ENCODE data around the gene PRAMEF12. TPM values are rescaled to one million over a fixed set of nuclear protein-coding genes. Genes with fewer than 3 reads are reported as not detected.
"Not testable (repeated sequence)": the region's sequence is repeated elsewhere in the genome, so short reads cannot be mapped to it uniquely, and the experiment has no call there.

The PRAMEF12 gene
- total RNA-seq, 1 donor from 2014 or later: not detected

DNA sequence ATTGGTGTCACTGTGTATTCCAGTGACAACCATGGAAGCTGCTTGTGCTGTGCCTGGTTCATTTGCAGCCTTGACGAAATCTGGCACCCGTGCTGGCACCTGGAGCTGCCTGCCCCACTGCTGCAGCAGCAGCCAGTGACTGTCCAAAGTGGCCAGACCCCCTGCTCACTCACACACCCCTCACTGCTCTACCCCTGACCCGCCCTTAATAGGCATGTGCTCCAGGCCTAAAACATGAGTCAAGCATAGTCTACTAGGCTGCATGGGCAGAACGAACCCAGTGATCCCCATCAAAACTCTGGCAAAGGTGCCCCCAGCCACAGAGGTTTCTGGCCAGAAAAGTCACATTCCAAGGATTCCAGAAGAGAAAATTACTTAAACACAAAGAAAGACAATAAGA, 25.4 kb downstream of the PRAMEF12 start:
- Mint-ChIP-seq H3K4me1 (ENCODE audit: unreplicated experiment) (no peaks in the 10 kb centered on the region), H3K4me3 (no peak overlapping the region), H3K36me3 (no peaks in the 10 kb centered on the region), H3K9me3 (no peaks in the 10 kb centered on the region), H3K27me3 (peaks cover 9% of the 10 kb centered on the region), H3K27ac (no peak overlapping the region)
- no peak for DNase-seq (ENCODE audit: extremely low spot score, unreplicated experiment)
- TF ChIP-seq CTCF (conservative IDR thresholded peaks at IDR 0.05): no peak

DNA sequence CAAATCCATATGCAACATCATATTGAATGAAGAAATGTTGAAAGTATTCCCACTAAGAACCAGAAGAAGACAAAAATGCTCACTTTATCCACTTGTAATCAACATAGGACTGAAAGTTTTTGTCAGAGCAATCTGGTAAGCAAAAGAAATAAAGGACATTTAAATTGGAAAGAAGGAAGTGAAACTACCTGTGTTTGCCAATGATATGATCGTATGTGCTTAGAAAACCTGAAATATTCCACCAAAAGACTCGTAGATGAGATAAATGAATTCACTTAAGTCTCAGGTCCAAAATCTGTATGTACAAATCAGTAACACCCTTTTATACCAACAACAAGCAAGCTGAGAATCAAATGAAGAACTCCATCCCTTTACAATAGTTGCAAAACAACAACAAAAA, 26.2 kb downstream of the PRAMEF12 start:
- no peaks in the 10 kb centered on the region for H3K36me3 Mint-ChIP-seq
- H3K9me3 Mint-ChIP-seq: peaks cover 1% of the 10 kb centered on the region
- no peak for TF ChIP-seq CTCF (conservative IDR thresholded peaks at IDR 0.05)
- H3K27me3 Mint-ChIP-seq: peaks cover 11% of the 10 kb centered on the region
- no peak overlapping the region for H3K4me3 Mint-ChIP-seq
- H3K27ac Mint-ChIP-seq: no peak overlapping the region
- no peak for DNase-seq (ENCODE audit: extremely low spot score, unreplicated experiment)
- no peaks in the 10 kb centered on the region for H3K4me1 Mint-ChIP-seq (ENCODE audit: unreplicated experiment)

GRCh38 chr1:12809933-12810332, 36.4 kb downstream of the PRAMEF12 start:
- Mint-ChIP-seq H3K9me3 (peaks cover 2% of the 10 kb centered on the region), H3K4me3 (no peak overlapping the region), H3K4me1 (ENCODE audit: unreplicated experiment) (no peaks in the 10 kb centered on the region), H3K27ac (no peak overlapping the region), H3K36me3 (no peaks in the 10 kb centered on the region), H3K27me3 (peaks cover 10% of the 10 kb centered on the region)
- DNase-seq (ENCODE audit: extremely low spot score, unreplicated experiment): no peak
- no peak for TF ChIP-seq CTCF (conservative IDR thresholded peaks at IDR 0.05)

DNA sequence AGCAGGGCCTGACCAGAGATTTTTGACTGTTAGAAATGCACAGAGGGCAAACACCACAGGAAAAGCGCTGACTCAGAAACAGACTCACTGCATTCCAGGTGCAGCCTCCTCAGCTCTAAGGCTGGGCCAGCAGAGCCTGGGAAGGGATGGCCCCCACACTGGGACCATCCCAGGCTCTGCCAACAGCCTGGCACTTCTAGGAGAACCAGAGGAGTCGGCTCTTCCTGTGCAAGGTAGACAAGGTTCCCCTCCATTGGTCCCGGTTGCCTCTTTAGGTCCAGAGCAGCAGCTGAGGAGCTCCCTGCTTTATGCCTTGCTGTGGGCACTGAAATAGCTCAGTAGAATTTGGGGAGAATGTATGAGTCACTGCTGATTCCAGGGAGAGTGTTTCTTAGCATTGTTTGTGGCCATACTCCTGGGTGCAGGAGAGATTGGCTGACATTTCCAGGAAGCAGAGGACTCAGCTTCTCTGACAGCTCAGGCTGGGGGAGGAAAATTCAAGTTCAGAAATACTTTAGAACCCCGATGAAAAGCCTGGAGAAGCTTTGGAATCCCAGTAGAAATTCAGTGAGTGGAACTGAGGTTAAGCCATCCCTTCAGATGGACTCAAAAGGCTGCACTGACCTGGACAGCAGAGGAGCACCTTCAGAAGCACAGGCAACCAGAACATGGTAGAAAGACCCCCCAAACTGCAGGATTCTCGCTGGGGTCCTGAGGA, 37.3 kb downstream of the PRAMEF12 start:
- no peaks in the 10 kb centered on the region for H3K9me3 Mint-ChIP-seq
- no peak for TF ChIP-seq CTCF (conservative IDR thresholded peaks at IDR 0.05)
- H3K36me3 Mint-ChIP-seq: no peaks in the 10 kb centered on the region
- H3K27ac Mint-ChIP-seq: no peak overlapping the region
- no peak overlapping the region for H3K4me3 Mint-ChIP-seq
- no peaks in the 10 kb centered on the region for H3K4me1 Mint-ChIP-seq (ENCODE audit: unreplicated experiment)
- DNase-seq (ENCODE audit: extremely low spot score, unreplicated experiment): no peak
- H3K27me3 Mint-ChIP-seq: peaks cover 10% of the 10 kb centered on the region

- H3K27me3 Mint-ChIP-seq: peaks cover 10% of the 10 kb centered on the region
- H3K4me3 Mint-ChIP-seq: no peak overlapping the region
- no peak for TF ChIP-seq CTCF (conservative IDR thresholded peaks at IDR 0.05)
- H3K36me3 Mint-ChIP-seq: no peaks in the 10 kb centered on the region
- no peaks in the 10 kb centered on the region for H3K9me3 Mint-ChIP-seq
- no peaks in the 10 kb centered on the region for H3K4me1 Mint-ChIP-seq (ENCODE audit: unreplicated experiment)
- no peak for DNase-seq (ENCODE audit: extremely low spot score, unreplicated experiment)
- no peak overlapping the region for H3K27ac Mint-ChIP-seq
Observed at GRCh38 chr1:12811409-12811784, 37.9 kb downstream of the PRAMEF12 start.

DNA sequence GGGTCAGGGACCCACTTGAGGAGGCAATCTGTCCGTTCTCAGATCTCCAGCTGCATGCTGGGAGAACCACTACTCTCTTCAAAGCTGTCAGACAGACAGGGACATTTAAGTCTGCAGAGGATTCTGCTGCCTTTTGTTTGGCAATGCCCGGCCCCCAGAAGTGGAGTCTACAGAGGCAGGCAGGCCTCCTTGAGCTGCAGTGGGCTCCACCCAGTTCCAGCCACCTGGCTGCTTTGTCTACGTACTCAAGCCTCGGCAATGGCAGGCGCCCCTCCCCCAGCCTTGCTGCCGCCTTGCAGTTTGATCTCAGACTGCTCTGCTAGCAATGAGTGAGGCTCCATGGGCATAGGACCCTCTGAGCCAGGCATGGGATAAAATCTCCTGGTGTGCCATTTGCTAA, 45.5 kb downstream of the PRAMEF12 start:
- DNase-seq (ENCODE audit: extremely low spot score, unreplicated experiment); H3K9me3 Mint-ChIP-seq; H3K27me3 Mint-ChIP-seq; H3K36me3 Mint-ChIP-seq; H3K27ac Mint-ChIP-seq; H3K4me1 Mint-ChIP-seq (ENCODE audit: unreplicated experiment); H3K4me3 Mint-ChIP-seq: not testable (repeated sequence)

Other genes starting within 250 kb of the PRAMEF12 start
- gene DHRS3, start 155.5 kb upstream of the PRAMEF12 start, total RNA-seq (ENCODE audit: low replicate concordance): 143 and 276 TPM in 2 replicates
- not detected in 2 replicates for gene AADACL4, start 129.7 kb upstream of the PRAMEF12 start, total RNA-seq (ENCODE audit: low replicate concordance)
- not detected in 2 replicates for gene AADACL3, start 57.6 kb upstream of the PRAMEF12 start, total RNA-seq (ENCODE audit: low replicate concordance)
- gene CFAP107, start 27.5 kb upstream of the PRAMEF12 start, total RNA-seq (ENCODE audit: low replicate concordance): 1.4 and 2.7 TPM in 2 replicates
- gene PRAMEF1, start 17.7 kb downstream of the PRAMEF12 start, total RNA-seq (ENCODE audit: low replicate concordance): not detected in 2 replicates
- gene PRAMEF11, start 57.7 kb downstream of the PRAMEF12 start, total RNA-seq (ENCODE audit: low replicate concordance): not detected in 2 replicates
- not detected in 2 replicates for gene HNRNPCL1, start 75.0 kb downstream of the PRAMEF12 start, total RNA-seq (ENCODE audit: low replicate concordance)
- gene PRAMEF2, start 83.3 kb downstream of the PRAMEF12 start, total RNA-seq (ENCODE audit: low replicate concordance): not detected in 2 replicates
- not detected in 2 replicates for gene PRAMEF4, start 112.5 kb downstream of the PRAMEF12 start, total RNA-seq (ENCODE audit: low replicate concordance)
- gene PRAMEF10, start 124.5 kb downstream of the PRAMEF12 start, total RNA-seq (ENCODE audit: low replicate concordance): not detected in 2 replicates
- not detected in 2 replicates for gene PRAMEF7, start 142.9 kb downstream of the PRAMEF12 start, total RNA-seq (ENCODE audit: low replicate concordance)
- gene PRAMEF6, start 173.8 kb downstream of the PRAMEF12 start, total RNA-seq (ENCODE audit: low replicate concordance): not detected in 2 replicates

Data from type B pancreatic cell (in vitro differentiated cells).